ENCODE data around the gene TNFRSF11A.

TNFRSF11A gene

GRCh38 chr18:62384610-62385097 is 59.5 kb downstream of the TNFRSF11A start:
- no peak for DNase-seq (ENCODE audit: low spot score)

GRCh38 chr18:62386091-62386490 is 61.0 kb downstream of the TNFRSF11A start:
- no peak for DNase-seq (ENCODE audit: low spot score)

- DNase-seq (ENCODE audit: low spot score) = no peak
Measured at GRCh38 chr18:62386601-62387000, 61.5 kb downstream of the TNFRSF11A start.

- DNase-seq (ENCODE audit: low spot score) = no peak
Measured at GRCh38 chr18:62387257-62387656, 62.1 kb downstream of the TNFRSF11A start.

- no peak for DNase-seq (ENCODE audit: low spot score)
Measured at GRCh38 chr18:62388855-62389760, 64.0 kb downstream of the TNFRSF11A start.

- no peak for DNase-seq (ENCODE audit: low spot score)
Measured at GRCh38 chr18:62389761-62390481, 64.8 kb downstream of the TNFRSF11A start.

- DNase-seq (ENCODE audit: low spot score) = no peak
Measured at GRCh38 chr18:62394006-62394763, 69.1 kb downstream of the TNFRSF11A start.

- DNase-seq (ENCODE audit: low spot score) = no peak
Measured at GRCh38 chr18:62396381-62396780, 71.3 kb downstream of the TNFRSF11A start.

GRCh38 chr18:62396967-62397366 is 71.9 kb downstream of the TNFRSF11A start:
- DNase-seq (ENCODE audit: low spot score) = no peak

- DNase-seq (ENCODE audit: low spot score) = no peak
Measured at GRCh38 chr18:62398291-62398690, 73.2 kb downstream of the TNFRSF11A start.

- DNase-seq (ENCODE audit: low spot score) = no peak
Measured at GRCh38 chr18:62399276-62399675, 74.2 kb downstream of the TNFRSF11A start.

GRCh38 chr18:62399781-62400308 is 74.7 kb downstream of the TNFRSF11A start:
- DNase-seq (ENCODE audit: low spot score) = peak; percentile 60

- no peak for DNase-seq (ENCODE audit: low spot score)
Measured at GRCh38 chr18:62400916-62401315, 75.8 kb downstream of the TNFRSF11A start.

- DNase-seq (ENCODE audit: low spot score) = no peak
Measured at GRCh38 chr18:62402342-62402948, 77.3 kb downstream of the TNFRSF11A start.

- DNase-seq (ENCODE audit: low spot score) = no peak
Measured at GRCh38 chr18:62403120-62403519, 78.0 kb downstream of the TNFRSF11A start.

GRCh38 chr18:62404881-62405280 is 79.8 kb downstream of the TNFRSF11A start:
- DNase-seq (ENCODE audit: low spot score) = no peak

GRCh38 chr18:62407660-62408059 is 82.5 kb downstream of the TNFRSF11A start:
- no peak for DNase-seq (ENCODE audit: low spot score)

GRCh38 chr18:62409821-62410220 is 84.7 kb downstream of the TNFRSF11A start:
- DNase-seq (ENCODE audit: low spot score) = no peak

- no peak for DNase-seq (ENCODE audit: low spot score)
Measured at GRCh38 chr18:62412231-62412979, 87.3 kb downstream of the TNFRSF11A start.

- no peak for DNase-seq (ENCODE audit: low spot score)
Measured at GRCh38 chr18:62413206-62413605, 88.1 kb downstream of the TNFRSF11A start.

GRCh38 chr18:62418258-62418657 is 93.1 kb downstream of the TNFRSF11A start:
- no peak for DNase-seq (ENCODE audit: low spot score)
